Peyer's patch (tissue), 4 donors: Measurements from ENCODE around the gene ITPR1.

Source experiments
- CTCF ChIP-seq, 6 experiments: fragments of 450-650 bp in 4 of 6; fragments of 200-600 bp in 2 of 6; sonication (generic) in 1 of 6; IDR thresholded peaks; one replicate each; pipeline ENCODE4 v1.5.1; 2017 to 2019; ENCODE audit warnings: antibody characterized with exemption in 6 of 6, mild to moderate bottlenecking in 3 of 6, moderate library complexity in 1 of 6
- POLR2A ChIP-seq, 2 donors: fragments of 450-650 bp; IDR thresholded peaks; one replicate each; pipeline ENCODE4 v1.5.1; 2017; ENCODE audit warnings: antibody characterized with exemption in 2 of 2, mild to moderate bottlenecking in 2 of 2, moderate library complexity in 2 of 2

GRCh38 chr3:4797201-4797705, 304.1 kb downstream of the ITPR1 start:
- TF ChIP-seq CTCF (IDR thresholded peaks at IDR 0.05) (no peak), POLR2A (IDR thresholded peaks at IDR 0.05) (no peak)
